ENCODE results near the gene TLX3. TPM values are rescaled to one million over a fixed set of nuclear protein-coding genes. Genes with fewer than 3 reads are reported as not detected.

Gene TLX3
- total RNA-seq, 4 donors from 2014 or later, result not detected

GRCh38 chr5:171272996-171273970 is 35.8 kb upstream of the TLX3 start:
- Histone ChIP-seq H3K4me1 (no peaks in the 10 kb centered on the region), H3K36me3 (no peaks in the 10 kb centered on the region), H3K27me3 (no peaks in the 10 kb centered on the region), H3K4me3 (no peak overlapping the region), H3K9me3 (no peaks in the 10 kb centered on the region), H3K27ac (no peak overlapping the region)
- DNase-seq, result no peak
- 63 to 75% methylated on average over 2 of the region's 2 CpGs for WGBS, 2 donors
- TF ChIP-seq CTCF (IDR thresholded peaks at IDR 0.05) (peak in 1 of 6 experiments; percentile 27), POLR2A (IDR thresholded peaks at IDR 0.05) (no peak)
- intact Hi-C loops (cut with DNase I), result no loop called here

- 56 to 69% methylated on average over 5 of the region's 5 CpGs for WGBS, 2 donors
- DNase-seq, result no peak
- intact Hi-C loops (cut with DNase I), result no loop called here
Measured at GRCh38 chr5:171275841-171276544, 33.1 kb upstream of the TLX3 start.

GRCh38 chr5:171283753-171284152 is 25.3 kb upstream of the TLX3 start:
- TF ChIP-seq POLR2A (IDR thresholded peaks at IDR 0.05) (no peak), CTCF (IDR thresholded peaks at IDR 0.05) (no peak)
- no peaks in the 10 kb centered on the region for H3K36me3 ChIP-seq
- no peak overlapping the region for H3K4me3 ChIP-seq
- no peak overlapping the region for H3K27ac ChIP-seq
- H3K9me3 ChIP-seq, result no peaks in the 10 kb centered on the region
- H3K4me1 ChIP-seq, result no peaks in the 10 kb centered on the region
- DNase-seq, result no peak
- 79 to 82% methylated on average over 7 of the region's 7 CpGs for WGBS, 2 donors
- intact Hi-C loops (cut with DNase I), result no loop called here
- H3K27me3 ChIP-seq, result peaks cover 0 to 4% (median 0%) of the 10 kb centered on the region in 4 donors

More at GRCh38 chr5:171275841-171276544, 33.1 kb upstream of the TLX3 start:
- Histone ChIP-seq H3K36me3 (no peaks in the 10 kb centered on the region), H3K9me3 (no peaks in the 10 kb centered on the region), H3K27me3 (peaks cover 0 to 4% (median 0%) of the 10 kb centered on the region in 4 donors), H3K4me1 (no peaks in the 10 kb centered on the region), H3K4me3 (no peak overlapping the region), H3K27ac (no peak overlapping the region)
- TF ChIP-seq CTCF (IDR thresholded peaks at IDR 0.05), result no peak
- no peak for TF ChIP-seq POLR2A (IDR thresholded peaks at IDR 0.05)

- no peak for TF ChIP-seq CTCF (IDR thresholded peaks at IDR 0.05)
- TF ChIP-seq POLR2A (IDR thresholded peaks at IDR 0.05), result no peak
- intact Hi-C loops (cut with DNase I), result no loop called here
- DNase-seq, result no peak
- Histone ChIP-seq H3K9me3 (no peaks in the 10 kb centered on the region), H3K27ac (no peak overlapping the region), H3K27me3 (peaks cover 0 to under 1% (median 0%) of the 10 kb centered on the region in 4 donors), H3K4me1 (no peaks in the 10 kb centered on the region), H3K36me3 (no peaks in the 10 kb centered on the region), H3K4me3 (no peak overlapping the region)
- WGBS, 2 donors, result 55 to 73% methylated on average over 2 of the region's 2 CpGs
Measured at GRCh38 chr5:171285465-171285864, 23.6 kb upstream of the TLX3 start.

- intact Hi-C loops (cut with DNase I), result no loop called here
- H3K27me3 ChIP-seq, result no peaks in the 10 kb centered on the region
- 57 to 80% methylated on average over 1 to 2 of the region's 2 CpGs for WGBS, 2 donors
- no peaks in the 10 kb centered on the region for H3K9me3 ChIP-seq
- H3K4me1 ChIP-seq, result no peaks in the 10 kb centered on the region
- TF ChIP-seq POLR2A (IDR thresholded peaks at IDR 0.05), result no peak
- no peak for TF ChIP-seq CTCF (IDR thresholded peaks at IDR 0.05)
- no peak overlapping the region for H3K27ac ChIP-seq
- H3K36me3 ChIP-seq, result no peaks in the 10 kb centered on the region
- no peak for DNase-seq
- H3K4me3 ChIP-seq, result no peak overlapping the region
Measured at GRCh38 chr5:171288066-171288465, 21.0 kb upstream of the TLX3 start.

Data from esophagus squamous epithelium (tissue), 5 donors.